T-helper 2 cell treated with Interferon-gamma antibody and Interleukin-4, amounts not matched to agents 5 μg/mL and 100 μg/mL, for 36 hours (primary cell): Measurements from ENCODE around the gene GUCY1A1.

ENCODE experiments used
- DNase-seq: peaks from one replicate; pipeline ENCODE4 v3.0.0; 2021; ENCODE audit warnings: low spot score
- H3K27ac Mint-ChIP-seq: one replicate; pipeline ENCODE4 v1.8.0; 2021; ENCODE audit warnings: mild to moderate bottlenecking, mixed read lengths
- H3K27me3 Mint-ChIP-seq: one replicate; pipeline ENCODE4 v1.8.0; 2021; ENCODE audit warnings: low read depth, mixed read lengths
- H3K36me3 Mint-ChIP-seq: one replicate; pipeline ENCODE4 v1.8.0; 2021; ENCODE audit warnings: low read depth, mixed read lengths
- H3K4me1 Mint-ChIP-seq: one replicate; pipeline ENCODE4 v1.8.0; 2021; ENCODE audit warnings: low read depth, mixed read lengths
- H3K4me3 Mint-ChIP-seq: one replicate; pipeline ENCODE4 v1.8.0; 2022; ENCODE audit warnings: mild to moderate bottlenecking, moderate library complexity, mixed read lengths
- H3K9me3 Mint-ChIP-seq: one replicate; pipeline ENCODE4 v1.8.0; 2021; ENCODE audit warnings: mixed read lengths

Gene GUCY1A1

DNA sequence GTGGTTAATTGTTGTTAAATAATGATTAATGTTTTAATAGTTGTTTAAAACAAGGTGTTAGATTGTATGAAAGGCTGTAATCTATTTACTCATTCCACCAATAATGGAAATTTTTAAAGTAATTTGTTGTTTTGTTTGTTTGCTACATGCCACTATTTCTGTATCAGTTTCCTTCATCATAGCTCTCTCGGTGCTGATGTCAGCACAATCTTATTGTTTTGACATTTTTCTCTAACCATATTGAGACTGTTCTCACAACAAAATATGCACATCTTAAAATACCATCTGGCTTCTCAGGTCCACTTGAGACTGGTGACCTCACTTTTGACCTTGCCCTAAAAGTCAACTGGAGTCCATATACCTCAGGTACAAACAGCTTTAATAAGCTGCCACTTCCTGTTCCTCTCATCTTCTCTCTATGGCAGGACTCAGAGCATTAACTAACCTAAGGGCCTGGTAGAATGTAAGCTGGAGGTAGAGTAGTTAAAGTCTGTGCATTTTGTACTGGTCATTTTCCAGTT lies 91.2 kb downstream of the GUCY1A1 start:
- H3K27me3 Mint-ChIP-seq = peaks cover 24% of the 10 kb centered on the region
- no peak overlapping the region for H3K27ac Mint-ChIP-seq
- H3K36me3 Mint-ChIP-seq = no peaks in the 10 kb centered on the region
- no peaks in the 10 kb centered on the region for H3K9me3 Mint-ChIP-seq
- peaks cover 3% of the 10 kb centered on the region for H3K4me1 Mint-ChIP-seq
- no peak for DNase-seq
- no peak overlapping the region for H3K4me3 Mint-ChIP-seq

DNA sequence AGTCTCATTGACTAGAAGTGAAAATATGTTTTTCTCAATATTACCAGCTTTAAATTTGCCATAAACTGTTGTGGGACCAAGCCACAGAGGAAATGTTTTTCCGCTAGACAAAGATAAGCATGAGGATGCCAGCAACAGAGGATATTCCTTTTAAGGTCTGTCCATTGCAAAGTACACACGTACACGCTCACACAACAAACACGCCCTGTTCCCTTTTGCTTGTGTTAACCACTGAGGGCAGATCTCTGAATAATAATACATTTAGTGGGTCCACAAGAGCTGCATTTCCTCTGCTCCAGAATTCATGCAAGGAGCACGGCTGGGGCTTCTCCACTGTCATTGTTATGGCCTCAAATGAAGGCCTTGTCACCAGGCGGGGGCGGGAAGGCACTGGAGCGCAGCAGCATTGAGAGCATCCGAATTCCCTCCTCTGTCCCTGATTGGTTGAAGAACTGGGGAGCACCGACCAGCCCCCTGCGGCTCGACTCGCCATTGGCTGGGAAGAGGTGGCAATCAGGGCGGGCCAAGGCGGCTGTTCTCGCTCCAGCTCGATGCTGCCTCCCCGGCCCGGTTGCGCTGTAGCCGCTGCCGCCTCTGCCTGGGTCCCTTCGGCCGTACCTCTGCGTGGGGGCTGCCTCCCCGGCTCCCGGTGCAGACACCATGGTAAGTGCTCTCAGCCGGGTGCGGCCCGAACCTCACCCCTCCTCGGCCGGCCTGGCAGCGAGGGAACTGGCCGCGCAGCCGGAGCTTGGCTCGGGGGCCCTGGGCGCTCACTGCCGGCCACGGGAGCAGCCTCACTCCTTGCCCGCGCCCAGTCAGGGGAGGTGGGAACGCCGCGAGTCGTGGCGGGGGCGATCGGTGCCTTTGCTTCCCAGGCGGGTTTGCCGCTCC lies 92.1 kb downstream of the GUCY1A1 start, which contains the start of gene GUCY1B1:
Gene GUCY1B1 (plus strand): TSS at position 541 of the 891 bp plus-strand sequence. CDS start 120 bp downstream, at position 661.
- H3K36me3 Mint-ChIP-seq = no peaks in the 10 kb centered on the region
- no peaks in the 10 kb centered on the region for H3K9me3 Mint-ChIP-seq
- peaks cover 29% of the 10 kb centered on the region for H3K27me3 Mint-ChIP-seq
- H3K4me3 Mint-ChIP-seq = peak within 1 kb of the TSS; percentile 32
- H3K4me1 Mint-ChIP-seq = peaks cover 3% of the 10 kb centered on the region
- peak; percentile 61 for DNase-seq
- H3K27ac Mint-ChIP-seq = no peak within 1 kb of the TSS

DNA sequence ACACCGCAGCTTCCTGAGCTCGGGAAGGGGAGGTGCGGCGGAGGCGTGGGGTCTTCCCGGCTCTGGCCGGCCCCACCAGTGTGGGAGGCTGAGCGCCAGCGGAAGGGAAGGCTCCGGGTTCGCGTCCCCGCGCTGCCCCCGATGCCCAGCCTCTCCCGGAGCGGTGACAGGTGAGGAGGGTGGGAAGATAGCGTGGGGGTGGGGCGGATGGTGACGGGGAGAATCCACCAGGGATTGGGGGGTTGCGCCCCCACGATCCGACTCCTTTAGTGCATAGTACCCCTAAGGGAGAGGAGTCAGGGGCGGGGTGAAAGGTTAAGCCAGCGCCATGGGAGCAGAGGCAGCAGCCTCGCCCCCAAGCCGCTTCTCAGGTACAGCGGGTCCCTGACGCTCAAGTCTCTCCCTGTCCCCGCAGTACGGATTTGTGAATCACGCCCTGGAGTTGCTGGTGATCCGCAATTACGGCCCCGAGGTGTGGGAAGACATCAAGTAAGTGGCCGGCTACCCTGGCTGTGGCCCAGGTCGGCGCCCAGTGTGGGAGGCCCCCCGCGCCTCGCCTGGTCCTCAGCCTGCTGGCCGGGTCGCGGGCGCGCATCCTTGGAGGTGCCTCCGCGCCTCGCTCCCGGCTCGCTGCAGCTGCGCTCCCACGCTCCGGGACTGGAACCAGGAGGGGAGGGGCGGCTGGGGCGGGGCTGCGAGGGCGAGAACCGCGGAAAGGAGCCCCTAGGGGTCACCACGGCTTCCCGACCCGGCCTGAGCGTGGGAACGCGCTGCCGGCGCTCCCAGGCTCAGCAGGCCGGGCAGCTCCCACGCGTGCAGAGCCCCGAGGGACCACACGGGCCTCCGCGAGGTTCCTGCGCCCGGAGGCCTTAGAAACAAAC lies 93.0 kb downstream of the GUCY1A1 start:
- peaks cover 32% of the 10 kb centered on the region for H3K27me3 Mint-ChIP-seq
- no peak overlapping the region for H3K4me3 Mint-ChIP-seq
- no peaks in the 10 kb centered on the region for H3K36me3 Mint-ChIP-seq
- DNase-seq = no peak
- no peaks in the 10 kb centered on the region for H3K9me3 Mint-ChIP-seq
- H3K27ac Mint-ChIP-seq = no peak overlapping the region
- H3K4me1 Mint-ChIP-seq = peaks cover 3% of the 10 kb centered on the region

DNA sequence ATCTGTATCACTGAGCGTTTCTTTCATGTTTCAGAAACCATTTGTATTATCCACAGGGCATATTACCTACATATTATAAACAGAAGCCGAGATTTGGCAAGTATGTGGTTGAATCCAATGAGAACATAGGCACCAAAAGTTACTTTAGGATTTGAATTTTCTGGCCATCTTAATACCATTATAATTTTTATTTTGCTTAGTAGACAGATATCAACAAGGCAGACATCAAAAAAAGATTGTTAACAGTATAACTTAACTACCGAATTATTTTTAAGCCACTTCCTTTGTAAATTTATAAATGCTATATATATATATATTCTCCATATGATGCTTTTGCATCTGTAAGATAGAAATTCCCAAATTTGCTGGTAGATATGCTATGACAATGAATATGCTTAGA lies 94.4 kb downstream of the GUCY1A1 start:
- no peaks in the 10 kb centered on the region for H3K36me3 Mint-ChIP-seq
- peaks cover 3% of the 10 kb centered on the region for H3K4me1 Mint-ChIP-seq
- H3K27ac Mint-ChIP-seq = no peak overlapping the region
- H3K4me3 Mint-ChIP-seq = no peak overlapping the region
- no peaks in the 10 kb centered on the region for H3K9me3 Mint-ChIP-seq
- H3K27me3 Mint-ChIP-seq = peaks cover 32% of the 10 kb centered on the region
- DNase-seq = no peak

DNA sequence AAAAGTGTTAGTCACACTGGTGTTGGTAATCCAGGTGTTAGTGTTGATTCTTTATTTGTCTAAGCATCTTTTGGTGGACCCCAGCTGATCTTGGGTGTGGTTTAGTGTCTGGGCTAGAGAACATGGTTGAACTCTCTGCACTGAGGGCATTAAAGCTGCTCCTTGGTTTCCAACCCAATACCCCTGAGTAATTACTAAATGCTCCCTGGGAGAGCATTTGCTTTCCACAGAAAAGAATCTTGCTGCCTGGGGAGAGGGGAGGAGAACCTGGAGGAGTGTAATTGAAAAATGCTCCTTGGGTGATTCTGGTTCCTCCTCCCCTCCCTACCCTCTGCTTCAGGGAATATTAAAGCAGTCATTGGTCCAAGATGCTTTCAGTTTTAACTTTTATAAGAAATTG lies 95.3 kb downstream of the GUCY1A1 start:
- Mint-ChIP-seq H3K4me1 (peaks cover 3% of the 10 kb centered on the region), H3K4me3 (no peak overlapping the region), H3K27ac (no peak overlapping the region), H3K9me3 (no peaks in the 10 kb centered on the region), H3K36me3 (no peaks in the 10 kb centered on the region), H3K27me3 (peaks cover 34% of the 10 kb centered on the region)
- DNase-seq = no peak

DNA sequence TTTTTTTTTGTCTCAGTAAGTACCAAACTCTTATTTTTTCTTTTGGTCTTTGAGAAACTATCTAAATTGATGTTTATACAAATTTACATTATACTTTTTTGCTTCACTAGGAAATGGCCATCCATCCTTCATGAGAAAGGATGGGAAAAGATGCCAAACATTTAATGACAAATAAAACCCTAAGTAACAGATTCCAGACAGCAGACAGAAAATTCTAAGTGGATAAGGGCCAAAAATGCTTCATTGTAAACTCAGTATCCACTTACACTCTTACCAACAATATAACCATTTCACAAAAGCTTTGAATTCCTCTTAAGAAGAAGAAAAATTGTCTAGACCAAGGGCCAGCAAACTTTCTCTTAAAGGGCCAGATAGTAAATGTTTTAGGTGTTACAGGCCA lies 95.7 kb downstream of the GUCY1A1 start:
- DNase-seq = no peak
- no peaks in the 10 kb centered on the region for H3K36me3 Mint-ChIP-seq

DNA sequence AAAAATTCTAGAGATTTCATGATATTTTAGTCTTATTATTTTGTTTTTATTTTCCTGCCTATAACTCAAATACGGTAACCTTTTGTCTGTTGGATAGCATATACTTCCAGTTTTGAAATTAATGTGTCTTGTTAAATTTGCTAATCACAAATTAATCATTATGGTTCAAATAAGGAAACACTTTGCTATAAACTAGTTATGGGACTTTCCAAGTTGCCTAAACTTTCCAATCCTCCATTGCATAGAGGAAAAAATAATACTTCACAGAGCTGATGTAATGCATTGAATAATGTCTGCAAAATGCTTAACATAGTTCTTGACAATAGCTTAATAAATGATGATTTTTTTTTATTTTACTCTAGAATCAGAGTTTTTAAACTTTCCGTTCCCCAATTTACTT lies 96.9 kb downstream of the GUCY1A1 start:
- Mint-ChIP-seq H3K4me3 (no peak overlapping the region), H3K27me3 (peaks cover 26% of the 10 kb centered on the region), H3K27ac (no peak overlapping the region), H3K4me1 (peaks cover 2% of the 10 kb centered on the region), H3K9me3 (no peaks in the 10 kb centered on the region), H3K36me3 (no peaks in the 10 kb centered on the region)
- DNase-seq = no peak

More for the DNA sequence above, 95.7 kb downstream of the GUCY1A1 start:
- Mint-ChIP-seq H3K27ac (no peak overlapping the region), H3K4me3 (no peak overlapping the region), H3K9me3 (no peaks in the 10 kb centered on the region), H3K4me1 (peaks cover 3% of the 10 kb centered on the region), H3K27me3 (peaks cover 34% of the 10 kb centered on the region)

DNA sequence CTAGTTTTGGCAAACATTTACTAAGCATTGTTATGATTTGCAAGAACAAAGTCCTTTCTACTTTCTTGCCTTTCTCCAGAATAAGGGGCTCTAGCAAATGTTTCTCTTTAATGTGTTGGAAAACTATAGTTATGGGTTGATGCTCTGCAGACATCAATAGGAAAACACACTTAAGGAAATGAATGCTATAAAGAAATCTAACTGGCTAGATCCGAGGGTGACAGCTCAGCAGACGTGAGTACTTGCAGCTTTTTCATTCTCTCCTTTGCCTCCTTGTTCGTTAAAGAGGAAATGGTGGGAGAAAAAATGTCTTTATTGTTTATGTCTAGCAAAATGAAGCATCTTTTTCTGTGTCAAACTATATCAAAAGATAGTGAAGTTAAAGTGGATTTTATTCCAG lies 98.5 kb downstream of the GUCY1A1 start:
- peaks cover 28% of the 10 kb centered on the region for H3K27me3 Mint-ChIP-seq
- no peaks in the 10 kb centered on the region for H3K9me3 Mint-ChIP-seq
- no peak overlapping the region for H3K4me3 Mint-ChIP-seq
- no peaks in the 10 kb centered on the region for H3K4me1 Mint-ChIP-seq
- no peak overlapping the region for H3K27ac Mint-ChIP-seq
- no peaks in the 10 kb centered on the region for H3K36me3 Mint-ChIP-seq
- no peak for DNase-seq

DNA sequence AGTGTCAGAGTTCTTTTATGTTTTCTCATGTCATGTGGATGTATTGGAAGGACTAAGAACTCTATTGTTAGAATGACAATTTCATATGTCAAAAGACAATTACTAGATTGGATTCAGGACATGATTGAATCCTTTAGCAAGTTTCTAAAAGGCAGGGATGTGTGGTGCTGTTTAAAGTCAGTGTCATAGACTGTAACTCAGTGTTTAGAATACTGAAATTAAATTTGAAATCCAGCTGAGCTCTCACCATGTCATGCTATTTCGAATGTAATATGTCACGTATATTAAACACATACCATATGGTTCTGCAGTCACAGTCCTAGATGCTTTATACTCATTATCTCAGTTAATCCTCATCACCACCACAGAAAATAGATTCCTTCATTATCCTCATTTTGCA lies 100.0 kb downstream of the GUCY1A1 start:
- no peaks in the 10 kb centered on the region for H3K4me1 Mint-ChIP-seq
- no peaks in the 10 kb centered on the region for H3K9me3 Mint-ChIP-seq

DNA sequence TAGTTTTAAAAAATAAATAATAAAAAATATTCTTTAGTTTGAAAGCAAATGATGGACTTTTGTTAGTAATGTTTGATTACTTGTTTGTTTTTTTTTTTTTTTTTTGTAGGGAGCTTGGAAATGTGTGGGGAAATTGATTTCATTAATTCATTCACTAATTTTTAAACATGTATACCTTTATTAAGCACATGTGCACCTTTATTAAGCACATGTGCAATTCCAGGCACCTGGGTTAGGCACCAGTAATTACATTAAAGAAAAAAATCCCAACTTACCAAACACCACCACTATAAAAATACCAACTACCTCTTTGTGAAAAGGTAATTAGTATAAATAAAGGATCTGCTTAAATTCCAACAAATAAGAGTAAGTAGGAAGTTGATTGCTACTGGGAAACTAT lies 101.7 kb downstream of the GUCY1A1 start:
- Mint-ChIP-seq H3K4me1 (no peaks in the 10 kb centered on the region), H3K4me3 (no peak overlapping the region), H3K9me3 (no peaks in the 10 kb centered on the region), H3K27ac (no peak overlapping the region), H3K36me3 (no peaks in the 10 kb centered on the region), H3K27me3 (peaks cover 9% of the 10 kb centered on the region)
- DNase-seq = no peak

More for the DNA sequence above, 100.0 kb downstream of the GUCY1A1 start:
- H3K27ac Mint-ChIP-seq = no peak overlapping the region
- peaks cover 19% of the 10 kb centered on the region for H3K27me3 Mint-ChIP-seq
- no peak for DNase-seq
- no peaks in the 10 kb centered on the region for H3K36me3 Mint-ChIP-seq
- no peak overlapping the region for H3K4me3 Mint-ChIP-seq

DNA sequence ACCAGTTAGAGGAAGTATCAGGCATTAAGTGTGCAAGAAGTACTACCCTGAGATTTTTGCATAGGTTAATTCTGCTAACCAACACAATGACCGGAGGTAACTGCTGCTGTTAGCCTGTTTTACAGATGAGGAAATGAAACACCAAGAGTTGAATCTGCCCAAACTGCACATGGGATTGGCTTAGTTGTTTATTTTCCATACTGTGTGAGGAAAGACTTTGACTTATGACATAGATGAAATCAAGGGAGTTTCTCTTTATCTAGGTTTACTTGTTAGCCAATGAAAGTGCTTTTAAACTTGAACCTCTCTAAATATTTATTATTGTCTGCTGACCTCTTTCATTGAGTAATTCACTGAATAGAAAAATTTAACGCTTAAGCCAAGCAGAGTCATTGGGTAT lies 102.4 kb downstream of the GUCY1A1 start:
- Mint-ChIP-seq H3K4me1 (no peaks in the 10 kb centered on the region), H3K27ac (no peak overlapping the region), H3K9me3 (no peaks in the 10 kb centered on the region), H3K27me3 (peaks cover 7% of the 10 kb centered on the region), H3K4me3 (no peak overlapping the region), H3K36me3 (no peaks in the 10 kb centered on the region)
- DNase-seq = no peak

DNA sequence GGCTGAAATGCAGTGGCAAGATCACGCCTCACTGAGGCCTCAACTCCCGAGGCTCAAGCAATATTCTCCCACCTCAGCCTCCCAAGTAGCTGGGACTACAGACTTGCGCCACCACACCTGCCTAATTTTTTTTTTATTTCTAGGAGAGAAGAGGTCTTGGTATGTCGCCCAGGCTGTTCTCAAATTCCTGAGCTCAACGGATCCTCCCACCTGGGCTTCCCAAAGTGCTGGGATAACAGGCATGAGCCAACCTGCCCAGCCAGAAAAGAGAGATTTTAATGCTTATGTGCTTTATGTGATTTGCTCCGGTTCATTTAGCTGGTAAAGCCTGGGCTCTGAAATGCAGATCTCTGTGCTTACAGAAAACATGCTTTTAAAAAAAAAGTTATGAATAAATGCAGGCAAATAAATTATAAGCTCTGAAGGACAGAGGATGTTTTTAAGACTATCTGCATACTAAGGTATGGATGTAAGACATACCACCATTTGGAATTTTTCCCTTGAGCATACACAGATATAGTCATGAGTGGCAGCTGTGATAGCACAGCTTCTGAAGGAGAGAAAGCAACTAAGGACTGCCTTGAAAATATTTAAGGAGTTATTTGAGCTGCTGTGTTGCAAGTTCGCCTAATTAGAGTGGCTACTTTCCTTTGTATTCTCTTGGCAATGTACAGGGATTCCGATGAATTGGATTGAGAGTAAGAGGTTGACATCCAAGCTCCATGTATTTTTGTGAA lies 106.0 kb downstream of the GUCY1A1 start:
- no peaks in the 10 kb centered on the region for H3K4me1 Mint-ChIP-seq
- H3K27ac Mint-ChIP-seq = no peak overlapping the region
- no peak overlapping the region for H3K4me3 Mint-ChIP-seq
- peaks cover 4% of the 10 kb centered on the region for H3K27me3 Mint-ChIP-seq
- no peak for DNase-seq
- H3K36me3 Mint-ChIP-seq = no peaks in the 10 kb centered on the region
- H3K9me3 Mint-ChIP-seq = no peaks in the 10 kb centered on the region

DNA sequence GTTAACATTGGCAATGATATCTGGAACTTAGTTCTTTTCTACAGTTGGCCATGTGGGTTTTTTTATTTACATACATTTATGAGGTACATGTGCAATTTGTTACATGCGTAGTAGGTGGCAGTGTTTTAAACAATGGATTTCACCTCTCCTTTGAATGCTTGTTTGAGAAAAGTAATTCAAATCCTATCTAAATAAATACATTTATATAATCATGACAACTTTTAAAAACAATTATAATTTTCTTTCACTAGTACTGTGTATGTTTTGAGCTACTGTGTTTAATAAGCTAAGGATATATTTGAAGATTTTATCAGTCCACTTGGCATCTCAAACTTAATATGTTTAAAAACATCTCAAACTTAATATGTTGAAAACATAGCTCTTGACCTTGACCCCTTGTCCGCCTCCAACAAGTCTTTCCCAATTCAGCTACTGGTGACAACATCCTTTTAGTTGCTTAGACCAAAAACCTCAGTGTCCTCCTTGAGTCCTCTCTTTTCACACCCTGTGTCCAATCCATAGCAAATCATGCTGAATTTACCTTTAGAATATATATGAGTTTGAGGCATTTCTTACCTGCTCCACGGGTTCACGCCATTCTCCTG lies 106.7 kb downstream of the GUCY1A1 start:
- Mint-ChIP-seq H3K9me3 (no peaks in the 10 kb centered on the region), H3K36me3 (no peaks in the 10 kb centered on the region), H3K27me3 (peaks cover 4% of the 10 kb centered on the region), H3K4me1 (no peaks in the 10 kb centered on the region), H3K4me3 (no peak overlapping the region), H3K27ac (no peak overlapping the region)
- DNase-seq = no peak
